ENCODE results near the gene GPR15. TPM values are rescaled to one million over a fixed set of nuclear protein-coding genes. Genes with fewer than 3 reads are reported as not detected.
A peak's percentile ranks its signal among the peaks of the same experiment; 100 is the strongest.

Gene GPR15
- total and polyA plus RNA-seq, 10 of the 15 experiments (the other 5 are each of a cell fraction or from before 2014, with no cell fraction given): 70.7 to 150 (median 115) TPM

DNA sequence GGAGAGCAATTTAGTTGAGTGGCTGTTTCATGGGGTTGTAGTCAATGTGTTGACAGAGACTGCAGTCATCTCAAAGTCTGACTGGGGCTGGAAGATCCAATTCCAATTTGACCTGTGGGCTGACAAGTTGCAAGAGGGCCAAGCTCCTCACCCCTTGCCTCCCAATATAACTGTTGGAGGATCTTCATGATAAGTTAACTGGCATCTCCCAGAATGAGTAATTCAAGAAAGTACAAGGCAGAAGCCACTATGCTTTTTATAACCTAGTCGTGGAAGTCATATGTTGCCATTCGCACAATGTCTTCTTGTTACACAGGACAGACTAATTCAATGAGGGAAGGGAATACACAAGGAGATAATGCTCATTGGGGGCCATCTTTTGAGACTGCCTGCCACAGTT lies 29.1 kb downstream of the GPR15 start (continued):
- TF ChIP-seq, protein P1, sequence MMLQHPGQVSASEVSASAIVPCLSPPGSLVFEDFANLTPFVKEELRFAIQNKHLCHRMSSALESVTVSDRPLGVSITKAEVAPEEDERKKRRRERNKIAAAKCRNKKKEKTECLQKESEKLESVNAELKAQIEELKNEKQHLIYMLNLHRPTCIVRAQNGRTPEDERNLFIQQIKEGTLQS (IDR thresholded peaks at IDR 0.05; ENCODE audit: borderline replicate concordance, extremely low read depth, low read depth, low read length): no peak
- TF ChIP-seq, protein P2, sequence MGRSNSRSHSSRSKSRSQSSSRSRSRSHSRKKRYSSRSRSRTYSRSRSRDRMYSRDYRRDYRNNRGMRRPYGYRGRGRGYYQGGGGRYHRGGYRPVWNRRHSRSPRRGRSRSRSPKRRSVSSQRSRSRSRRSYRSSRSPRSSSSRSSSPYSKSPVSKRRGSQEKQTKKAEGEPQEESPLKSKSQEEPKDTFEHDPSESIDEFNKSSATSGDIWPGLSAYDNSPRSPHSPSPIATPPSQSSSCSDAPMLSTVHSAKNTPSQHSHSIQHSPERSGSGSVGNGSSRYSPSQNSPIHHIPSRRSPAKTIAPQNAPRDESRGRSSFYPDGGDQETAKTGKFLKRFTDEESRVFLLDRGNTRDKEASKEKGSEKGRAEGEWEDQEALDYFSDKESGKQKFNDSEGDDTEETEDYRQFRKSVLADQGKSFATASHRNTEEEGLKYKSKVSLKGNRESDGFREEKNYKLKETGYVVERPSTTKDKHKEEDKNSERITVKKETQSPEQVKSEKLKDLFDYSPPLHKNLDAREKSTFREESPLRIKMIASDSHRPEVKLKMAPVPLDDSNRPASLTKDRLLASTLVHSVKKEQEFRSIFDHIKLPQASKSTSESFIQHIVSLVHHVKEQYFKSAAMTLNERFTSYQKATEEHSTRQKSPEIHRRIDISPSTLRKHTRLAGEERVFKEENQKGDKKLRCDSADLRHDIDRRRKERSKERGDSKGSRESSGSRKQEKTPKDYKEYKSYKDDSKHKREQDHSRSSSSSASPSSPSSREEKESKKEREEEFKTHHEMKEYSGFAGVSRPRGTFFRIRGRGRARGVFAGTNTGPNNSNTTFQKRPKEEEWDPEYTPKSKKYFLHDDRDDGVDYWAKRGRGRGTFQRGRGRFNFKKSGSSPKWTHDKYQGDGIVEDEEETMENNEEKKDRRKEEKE (IDR thresholded peaks at IDR 0.05): no peak
- peak; percentile 35; the same call in 1 of the 2 replicates for TF ChIP-seq CREM (IDR thresholded peaks at IDR 0.05; ENCODE audit: low read depth)
- no peak for TF ChIP-seq ZNF274 (IDR thresholded peaks at IDR 0.05; ENCODE audit: insufficient read depth, insufficient read length)
- peak; percentile 60 for TF ChIP-seq POLR2A (IDR thresholded peaks at IDR 0.05; ENCODE audit: low read depth, low read length)
- no peak for TF ChIP-seq HDGF (IDR thresholded peaks at IDR 0.05)
- TF ChIP-seq, protein P3, sequence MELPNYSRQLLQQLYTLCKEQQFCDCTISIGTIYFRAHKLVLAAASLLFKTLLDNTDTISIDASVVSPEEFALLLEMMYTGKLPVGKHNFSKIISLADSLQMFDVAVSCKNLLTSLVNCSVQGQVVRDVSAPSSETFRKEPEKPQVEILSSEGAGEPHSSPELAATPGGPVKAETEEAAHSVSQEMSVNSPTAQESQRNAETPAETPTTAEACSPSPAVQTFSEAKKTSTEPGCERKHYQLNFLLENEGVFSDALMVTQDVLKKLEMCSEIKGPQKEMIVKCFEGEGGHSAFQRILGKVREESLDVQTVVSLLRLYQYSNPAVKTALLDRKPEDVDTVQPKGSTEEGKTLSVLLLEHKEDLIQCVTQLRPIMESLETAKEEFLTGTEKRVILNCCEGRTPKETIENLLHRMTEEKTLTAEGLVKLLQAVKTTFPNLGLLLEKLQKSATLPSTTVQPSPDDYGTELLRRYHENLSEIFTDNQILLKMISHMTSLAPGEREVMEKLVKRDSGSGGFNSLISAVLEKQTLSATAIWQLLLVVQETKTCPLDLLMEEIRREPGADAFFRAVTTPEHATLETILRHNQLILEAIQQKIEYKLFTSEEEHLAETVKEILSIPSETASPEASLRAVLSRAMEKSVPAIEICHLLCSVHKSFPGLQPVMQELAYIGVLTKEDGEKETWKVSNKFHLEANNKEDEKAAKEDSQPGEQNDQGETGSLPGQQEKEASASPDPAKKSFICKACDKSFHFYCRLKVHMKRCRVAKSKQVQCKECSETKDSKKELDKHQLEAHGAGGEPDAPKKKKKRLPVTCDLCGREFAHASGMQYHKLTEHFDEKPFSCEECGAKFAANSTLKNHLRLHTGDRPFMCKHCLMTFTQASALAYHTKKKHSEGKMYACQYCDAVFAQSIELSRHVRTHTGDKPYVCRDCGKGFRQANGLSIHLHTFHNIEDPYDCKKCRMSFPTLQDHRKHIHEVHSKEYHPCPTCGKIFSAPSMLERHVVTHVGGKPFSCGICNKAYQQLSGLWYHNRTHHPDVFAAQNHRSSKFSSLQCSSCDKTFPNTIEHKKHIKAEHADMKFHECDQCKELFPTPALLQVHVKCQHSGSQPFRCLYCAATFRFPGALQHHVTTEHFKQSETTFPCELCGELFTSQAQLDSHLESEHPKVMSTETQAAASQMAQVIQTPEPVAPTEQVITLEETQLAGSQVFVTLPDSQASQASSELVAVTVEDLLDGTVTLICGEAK (IDR thresholded peaks at IDR 0.05; ENCODE audit: borderline replicate concordance): no peak
- peak; percentile 47 for TF ChIP-seq IKZF1 (conservative IDR thresholded peaks at IDR 0.05)
- TF ChIP-seq TAF1 (IDR thresholded peaks at IDR 0.05; ENCODE audit: borderline replicate concordance, low read depth, low read length): 0 out of 2 replicates have a peak, but pooled peaks have one; percentile 37
- TF ChIP-seq POU2F2 (IDR thresholded peaks at IDR 0.05; ENCODE audit: borderline replicate concordance, low read depth, low read length): no peak
- TF ChIP-seq BACH1 (IDR thresholded peaks at IDR 0.05; ENCODE audit: borderline replicate concordance): peak; percentile 44
- TF ChIP-seq, protein P4, sequence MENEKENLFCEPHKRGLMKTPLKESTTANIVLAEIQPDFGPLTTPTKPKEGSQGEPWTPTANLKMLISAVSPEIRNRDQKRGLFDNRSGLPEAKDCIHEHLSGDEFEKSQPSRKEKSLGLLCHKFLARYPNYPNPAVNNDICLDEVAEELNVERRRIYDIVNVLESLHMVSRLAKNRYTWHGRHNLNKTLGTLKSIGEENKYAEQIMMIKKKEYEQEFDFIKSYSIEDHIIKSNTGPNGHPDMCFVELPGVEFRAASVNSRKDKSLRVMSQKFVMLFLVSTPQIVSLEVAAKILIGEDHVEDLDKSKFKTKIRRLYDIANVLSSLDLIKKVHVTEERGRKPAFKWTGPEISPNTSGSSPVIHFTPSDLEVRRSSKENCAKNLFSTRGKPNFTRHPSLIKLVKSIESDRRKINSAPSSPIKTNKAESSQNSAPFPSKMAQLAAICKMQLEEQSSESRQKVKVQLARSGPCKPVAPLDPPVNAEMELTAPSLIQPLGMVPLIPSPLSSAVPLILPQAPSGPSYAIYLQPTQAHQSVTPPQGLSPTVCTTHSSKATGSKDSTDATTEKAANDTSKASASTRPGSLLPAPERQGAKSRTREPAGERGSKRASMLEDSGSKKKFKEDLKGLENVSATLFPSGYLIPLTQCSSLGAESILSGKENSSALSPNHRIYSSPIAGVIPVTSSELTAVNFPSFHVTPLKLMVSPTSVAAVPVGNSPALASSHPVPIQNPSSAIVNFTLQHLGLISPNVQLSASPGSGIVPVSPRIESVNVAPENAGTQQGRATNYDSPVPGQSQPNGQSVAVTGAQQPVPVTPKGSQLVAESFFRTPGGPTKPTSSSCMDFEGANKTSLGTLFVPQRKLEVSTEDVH (IDR thresholded peaks at IDR 0.05; ENCODE audit: low read depth, partially characterized antibody): no peak
- no peak for TF ChIP-seq LARP7 (IDR thresholded peaks at IDR 0.05)
- TF ChIP-seq, protein P5, sequence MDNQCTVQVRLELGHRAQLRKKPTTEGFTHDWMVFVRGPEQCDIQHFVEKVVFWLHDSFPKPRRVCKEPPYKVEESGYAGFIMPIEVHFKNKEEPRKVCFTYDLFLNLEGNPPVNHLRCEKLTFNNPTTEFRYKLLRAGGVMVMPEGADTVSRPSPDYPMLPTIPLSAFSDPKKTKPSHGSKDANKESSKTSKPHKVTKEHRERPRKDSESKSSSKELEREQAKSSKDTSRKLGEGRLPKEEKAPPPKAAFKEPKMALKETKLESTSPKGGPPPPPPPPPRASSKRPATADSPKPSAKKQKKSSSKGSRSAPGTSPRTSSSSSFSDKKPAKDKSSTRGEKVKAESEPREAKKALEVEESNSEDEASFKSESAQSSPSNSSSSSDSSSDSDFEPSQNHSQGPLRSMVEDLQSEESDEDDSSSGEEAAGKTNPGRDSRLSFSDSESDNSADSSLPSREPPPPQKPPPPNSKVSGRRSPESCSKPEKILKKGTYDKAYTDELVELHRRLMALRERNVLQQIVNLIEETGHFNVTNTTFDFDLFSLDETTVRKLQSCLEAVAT (IDR thresholded peaks at IDR 0.05): peak; percentile 89

Measured in GM12878 (cell line).